Muscle layer of duodenum (tissue), 2 donors: ENCODE measurements around the gene FSTL4.

ENCODE experiments used
- H3K27ac ChIP-seq: one replicate; pipeline ENCODE4 v1.7.0; 2013; ENCODE audit warnings: mild to moderate bottlenecking, low read length
- H3K27me3 ChIP-seq: one replicate; pipeline ENCODE4 v1.7.0; 2013; ENCODE audit warnings: low read depth, mild to moderate bottlenecking, control low read depth, low read length
- H3K36me3 ChIP-seq, 2 donors: one replicate each; pipeline ENCODE4 v1.7.0; 2013; ENCODE audit warnings: low read length in 2 of 2, control low read depth in 1 of 2, mild to moderate bottlenecking in 1 of 2; ENCODE audit not compliant: insufficient read depth in 2 of 2, control insufficient read depth in 1 of 2
- H3K4me1 ChIP-seq, 2 donors: one replicate each; pipeline ENCODE4 v1.7.0; 2013; ENCODE audit warnings: low read length in 2 of 2, mild to moderate bottlenecking in 2 of 2, control low read depth in 1 of 2, moderate library complexity in 1 of 2; ENCODE audit not compliant: insufficient read depth in 2 of 2, control insufficient read depth in 1 of 2
- H3K4me3 ChIP-seq, 2 donors: one replicate each; pipeline ENCODE4 v1.7.0; 2013; ENCODE audit warnings: low read length in 2 of 2, low read depth in 1 of 2, mild to moderate bottlenecking in 1 of 2
- H3K9me3 ChIP-seq, 2 donors: one replicate each; pipeline ENCODE4 v1.7.0; 2013; ENCODE audit warnings: low read length in 2 of 2, control low read depth in 1 of 2, mild to moderate bottlenecking in 1 of 2; ENCODE audit not compliant: control insufficient read depth in 1 of 2
- donor health status: healthy.

The FSTL4 gene

DNA sequence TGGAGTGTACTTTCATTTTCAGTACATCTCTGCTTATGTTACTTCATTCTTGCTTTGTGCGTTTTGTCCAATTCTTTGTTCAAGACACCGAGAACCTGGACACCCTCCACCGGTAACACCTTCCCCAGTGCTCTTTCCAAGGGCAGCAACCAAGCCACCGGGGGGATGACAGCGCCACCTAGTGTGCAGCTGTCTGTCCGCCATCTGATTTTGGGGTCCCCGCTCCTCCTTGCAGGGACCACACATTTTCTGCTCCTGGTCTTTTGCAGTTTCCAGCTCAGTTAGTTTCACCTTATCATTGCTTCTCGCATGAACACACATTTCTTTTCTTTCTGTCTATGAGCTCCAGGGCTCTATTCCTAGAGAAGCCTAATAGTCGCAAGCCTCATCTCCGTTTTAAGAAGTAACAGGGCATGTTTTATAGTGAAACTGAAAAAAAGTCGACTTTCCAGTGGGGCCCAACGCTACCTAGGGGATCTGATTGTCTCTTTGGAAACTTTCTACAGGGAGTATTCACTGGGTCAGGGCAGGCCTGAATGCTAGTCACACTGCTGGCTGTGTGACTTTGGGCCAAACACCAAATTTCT, 152.1 kb downstream of the FSTL4 start:
- Histone ChIP-seq H3K9me3 (no peaks in the 10 kb centered on the region), H3K4me3 (no peak overlapping the region), H3K4me1 (no peaks in the 10 kb centered on the region), H3K36me3 (no peaks in the 10 kb centered on the region), H3K27me3 (no peaks in the 10 kb centered on the region), H3K27ac (no peak overlapping the region)

DNA sequence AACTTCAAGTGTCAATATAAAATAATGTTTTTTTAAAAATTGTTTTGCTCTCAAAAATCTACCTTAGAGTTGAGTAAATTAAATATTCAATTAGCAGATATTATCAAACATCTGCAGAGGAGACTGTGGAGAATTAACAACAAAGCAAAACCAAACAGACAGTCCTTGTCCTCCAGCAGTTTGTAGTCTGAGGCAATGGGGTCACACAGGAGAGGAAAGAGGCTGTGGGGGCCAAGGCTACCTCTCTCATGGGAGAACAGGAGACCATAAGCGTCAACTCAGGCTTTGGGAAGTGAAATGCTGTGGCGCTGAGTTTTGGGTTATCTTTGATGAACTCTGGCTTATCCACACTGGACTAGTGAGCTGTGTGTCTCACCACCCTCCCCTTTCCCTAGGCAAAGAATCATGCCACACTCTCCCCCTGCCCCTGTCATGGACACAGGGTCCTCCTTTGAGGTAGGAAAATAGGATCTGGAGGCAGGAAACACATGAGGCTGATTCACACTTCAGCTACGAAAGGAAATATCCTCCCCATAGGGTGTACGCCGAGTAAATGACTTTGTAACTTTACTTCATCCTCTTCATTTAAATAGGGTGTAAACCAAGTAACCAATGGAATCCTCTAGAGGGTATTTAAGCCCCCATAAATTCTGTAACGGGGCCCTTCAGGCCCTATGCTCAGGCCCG, 152.7 kb downstream of the FSTL4 start:
- no peak overlapping the region for H3K4me3 ChIP-seq
- H3K36me3 ChIP-seq, result no peaks in the 10 kb centered on the region
- no peaks in the 10 kb centered on the region for H3K4me1 ChIP-seq

DNA sequence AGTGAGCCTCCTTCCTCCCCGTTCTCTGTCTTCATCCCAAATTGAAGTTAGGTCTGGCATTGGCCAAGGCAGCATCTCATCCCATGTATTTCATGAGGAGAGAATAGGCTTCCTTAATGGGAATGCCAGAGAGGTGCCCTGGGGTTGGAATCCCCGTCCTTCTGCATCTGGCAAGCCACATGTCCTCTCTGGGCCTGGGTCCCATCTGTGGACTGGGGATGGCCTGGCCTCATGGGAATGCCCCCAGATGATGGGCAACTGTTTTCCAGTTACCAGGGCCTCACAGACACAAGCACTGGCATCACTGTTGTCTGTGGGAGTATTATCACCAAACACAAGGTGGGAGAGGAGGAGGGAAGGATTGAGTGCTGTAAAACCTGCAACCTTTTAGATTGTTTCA, 153.9 kb downstream of the FSTL4 start:
- Histone ChIP-seq H3K27me3 (no peaks in the 10 kb centered on the region), H3K27ac (no peak overlapping the region), H3K9me3 (no peaks in the 10 kb centered on the region), H3K4me1 (no peaks in the 10 kb centered on the region), H3K36me3 (no peaks in the 10 kb centered on the region), H3K4me3 (no peak overlapping the region)

More for the DNA sequence above, 152.7 kb downstream of the FSTL4 start:
- H3K9me3 ChIP-seq, result no peaks in the 10 kb centered on the region
- no peaks in the 10 kb centered on the region for H3K27me3 ChIP-seq
- no peak overlapping the region for H3K27ac ChIP-seq

DNA sequence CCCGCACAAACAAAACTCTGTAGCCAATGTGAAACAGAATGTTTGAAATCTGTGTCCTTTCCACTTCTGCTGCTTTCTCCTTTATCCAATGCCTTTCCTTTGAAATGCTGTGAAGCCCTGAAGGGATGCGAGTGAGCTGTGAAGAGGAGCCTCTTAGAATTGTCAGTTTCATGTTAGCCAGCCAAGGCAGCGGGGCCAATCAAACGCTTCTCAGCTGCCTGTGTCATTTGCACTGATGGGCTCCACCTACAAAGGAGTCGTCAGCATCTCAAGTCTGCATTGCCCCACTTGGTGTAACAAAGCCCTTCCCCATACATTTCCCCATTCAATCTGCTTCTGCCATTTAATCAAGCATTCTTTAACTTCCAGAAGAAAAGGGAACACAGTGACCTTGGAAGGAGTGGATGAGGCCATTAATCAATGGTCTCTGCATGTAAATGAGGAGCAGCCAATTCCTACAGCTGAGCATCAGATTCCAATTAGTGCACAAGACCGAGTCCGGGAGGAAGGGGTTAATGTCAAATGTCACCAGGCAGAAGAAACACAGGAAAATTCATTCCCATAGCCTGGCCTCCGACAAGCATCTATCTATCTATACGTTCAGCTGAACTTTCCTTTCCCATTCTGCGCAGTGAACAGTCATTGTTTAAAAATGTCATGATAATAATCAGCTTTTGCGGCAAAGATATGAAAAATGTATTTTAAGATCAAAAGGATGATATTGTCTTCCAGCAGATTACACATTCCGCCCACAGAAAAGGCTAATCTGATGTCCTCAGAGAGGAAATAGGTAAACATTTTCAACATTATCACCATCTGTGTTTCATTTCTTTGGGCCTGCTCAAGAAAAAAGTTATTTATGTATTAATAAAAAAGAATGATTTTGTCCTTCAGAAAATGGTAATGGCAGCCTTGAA, 154.6 kb downstream of the FSTL4 start:
- no peaks in the 10 kb centered on the region for H3K27me3 ChIP-seq
- H3K27ac ChIP-seq, result no peak overlapping the region
- no peak overlapping the region for H3K4me3 ChIP-seq
- H3K36me3 ChIP-seq, result no peaks in the 10 kb centered on the region
- H3K4me1 ChIP-seq, result no peaks in the 10 kb centered on the region
- no peaks in the 10 kb centered on the region for H3K9me3 ChIP-seq

GRCh38 chr5:133456933-133457402, 155.4 kb downstream of the FSTL4 start:
- Histone ChIP-seq H3K9me3 (no peaks in the 10 kb centered on the region), H3K27ac (no peak overlapping the region), H3K36me3 (no peaks in the 10 kb centered on the region), H3K27me3 (no peaks in the 10 kb centered on the region), H3K4me1 (no peaks in the 10 kb centered on the region), H3K4me3 (no peak overlapping the region)

DNA sequence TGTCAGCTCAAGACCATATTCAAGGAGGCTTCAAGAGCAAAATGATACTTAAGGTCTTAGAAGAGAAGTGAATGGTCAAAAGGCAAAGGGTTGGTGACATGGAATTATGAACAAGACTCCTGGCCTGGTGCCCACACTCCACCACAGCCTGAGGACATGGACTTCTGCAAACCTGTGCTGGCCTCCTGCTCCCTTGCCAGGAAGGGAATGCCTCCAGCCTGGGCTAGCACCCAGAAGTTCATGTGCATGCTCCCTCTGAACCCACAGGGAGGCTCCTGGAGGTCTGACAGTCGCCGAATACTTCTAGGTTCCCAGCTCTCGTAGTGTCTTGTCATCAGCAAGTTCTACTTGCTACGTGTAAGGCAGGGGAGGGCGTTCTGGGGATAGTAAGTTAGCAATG, 156.7 kb downstream of the FSTL4 start:
- no peaks in the 10 kb centered on the region for H3K4me1 ChIP-seq

DNA sequence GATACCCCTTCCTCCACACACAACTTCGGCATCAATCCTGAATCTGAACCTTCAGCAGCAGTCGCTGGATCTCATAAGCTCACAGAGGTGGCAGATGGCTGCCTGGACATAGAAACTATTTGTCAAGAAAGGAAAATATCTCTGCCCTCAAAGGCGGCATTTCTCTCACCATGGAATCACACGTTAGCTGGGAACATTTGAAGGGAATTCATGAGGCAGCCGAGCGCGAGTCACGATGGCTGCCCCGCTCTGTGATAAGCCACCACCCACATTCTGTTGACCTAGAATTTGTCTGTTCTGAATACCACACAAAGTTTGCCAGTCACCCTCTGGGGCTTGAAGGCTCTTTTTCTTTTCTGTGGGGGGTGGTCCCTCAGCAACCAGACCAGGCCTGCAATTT, 157.9 kb downstream of the FSTL4 start:
- H3K4me1 ChIP-seq, result no peaks in the 10 kb centered on the region
- H3K9me3 ChIP-seq, result no peaks in the 10 kb centered on the region
- no peaks in the 10 kb centered on the region for H3K27me3 ChIP-seq
- H3K4me3 ChIP-seq, result no peak overlapping the region
- no peaks in the 10 kb centered on the region for H3K36me3 ChIP-seq
- no peak overlapping the region for H3K27ac ChIP-seq

More for the DNA sequence above, 156.7 kb downstream of the FSTL4 start:
- Histone ChIP-seq H3K4me3 (no peak overlapping the region), H3K27me3 (no peaks in the 10 kb centered on the region), H3K36me3 (no peaks in the 10 kb centered on the region), H3K27ac (no peak overlapping the region), H3K9me3 (no peaks in the 10 kb centered on the region)

DNA sequence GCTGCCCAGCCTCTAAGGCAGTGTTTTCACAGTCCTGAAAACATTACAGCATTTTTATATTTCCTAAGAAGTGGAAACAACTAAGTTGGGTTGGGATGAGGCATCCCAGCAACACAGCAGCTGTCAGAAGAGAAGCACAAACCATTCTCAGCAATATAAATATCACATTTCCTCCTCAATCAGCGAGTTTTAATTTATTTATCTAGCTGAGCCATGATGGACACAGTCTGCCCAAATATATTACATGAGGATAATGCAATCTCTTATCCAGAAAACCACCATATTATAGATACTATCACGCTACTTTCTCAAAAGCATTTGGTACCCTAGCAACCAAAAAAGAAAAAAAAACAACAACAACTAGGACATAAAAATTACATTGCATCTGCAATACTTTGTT, 158.5 kb downstream of the FSTL4 start:
- H3K4me1 ChIP-seq, result no peaks in the 10 kb centered on the region
- H3K9me3 ChIP-seq, result no peaks in the 10 kb centered on the region
- no peaks in the 10 kb centered on the region for H3K27me3 ChIP-seq

DNA sequence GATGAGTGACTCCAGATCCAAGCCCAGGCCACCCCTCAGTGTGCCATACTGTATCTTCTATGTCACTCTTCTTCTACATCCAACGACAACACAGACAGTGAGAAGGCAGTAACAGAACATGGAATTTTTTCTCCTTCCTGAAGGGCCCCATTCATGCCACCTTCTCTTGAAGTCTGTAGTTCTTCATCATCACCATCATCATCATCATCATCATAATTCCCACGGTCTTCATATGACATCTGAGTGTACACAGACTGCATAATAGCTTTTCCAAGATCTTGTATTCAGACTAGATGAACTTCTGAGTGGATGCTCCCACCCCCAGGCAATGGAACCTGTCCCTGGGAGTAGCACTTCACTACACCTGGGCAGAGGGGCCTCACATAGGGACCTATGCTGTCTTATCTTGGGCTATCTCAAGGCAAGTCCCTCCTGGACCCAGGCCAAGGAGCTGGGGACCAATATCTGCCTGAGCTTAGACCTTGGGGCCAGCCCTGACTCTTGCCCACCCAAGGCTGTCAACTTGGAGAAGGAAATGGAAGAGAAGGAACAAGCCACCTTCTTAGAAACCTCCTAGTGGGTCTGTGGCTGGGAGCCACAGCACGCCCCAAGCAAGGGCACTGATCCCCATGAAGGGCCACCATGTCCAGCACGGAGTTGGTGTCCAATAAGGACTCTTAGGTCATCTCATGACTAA, 159.1 kb downstream of the FSTL4 start:
- Histone ChIP-seq H3K27me3 (no peaks in the 10 kb centered on the region), H3K27ac (no peak overlapping the region), H3K4me3 (no peak overlapping the region), H3K36me3 (no peaks in the 10 kb centered on the region), H3K4me1 (no peaks in the 10 kb centered on the region), H3K9me3 (no peaks in the 10 kb centered on the region)

More for the DNA sequence above, 158.5 kb downstream of the FSTL4 start:
- Histone ChIP-seq H3K36me3 (no peaks in the 10 kb centered on the region), H3K27ac (no peak overlapping the region), H3K4me3 (no peak overlapping the region)

DNA sequence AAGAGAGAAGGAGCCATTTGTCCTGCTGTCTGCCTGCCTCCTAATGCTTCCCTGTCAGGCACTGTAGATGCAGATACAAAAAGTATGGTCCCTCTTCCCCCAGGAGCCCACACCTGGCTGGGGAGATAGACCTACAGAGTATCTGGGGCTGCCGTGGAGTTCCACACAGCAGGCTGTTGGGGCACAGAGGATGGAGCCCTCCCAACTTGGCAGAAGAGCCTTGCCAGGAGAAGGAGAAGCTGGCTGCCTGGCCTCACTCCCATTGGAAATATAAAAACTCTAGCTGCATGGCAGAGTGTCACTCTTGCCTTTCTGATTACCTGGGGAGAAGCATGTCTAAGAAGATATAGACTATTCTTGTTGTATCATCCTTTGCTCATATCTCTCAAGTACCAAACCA, 160.4 kb downstream of the FSTL4 start:
- Histone ChIP-seq H3K27me3 (no peaks in the 10 kb centered on the region), H3K36me3 (no peaks in the 10 kb centered on the region), H3K4me1 (no peaks in the 10 kb centered on the region), H3K27ac (no peak overlapping the region), H3K9me3 (no peaks in the 10 kb centered on the region), H3K4me3 (no peak overlapping the region)

GRCh38 chr5:133450286-133450685, 162.1 kb downstream of the FSTL4 start:
- no peaks in the 10 kb centered on the region for H3K27me3 ChIP-seq
- H3K36me3 ChIP-seq, result no peaks in the 10 kb centered on the region
- no peaks in the 10 kb centered on the region for H3K4me1 ChIP-seq
- H3K4me3 ChIP-seq, result no peak overlapping the region
- no peaks in the 10 kb centered on the region for H3K9me3 ChIP-seq
- no peak overlapping the region for H3K27ac ChIP-seq
